BLaER1 (cell line): ENCODE data around the gene ALDH1A1.

Source experiments
- H3K27ac ChIP-seq: shearing (Covaris generic); formaldehyde crosslinking; 2 replicates; pipeline ENCODE4 v1.8.1; 2022
- H3K27me3 ChIP-seq: shearing (Covaris generic); formaldehyde crosslinking; 2 replicates; pipeline ENCODE4 v1.8.1; 2022
- H3K36me3 ChIP-seq: shearing (Covaris generic); formaldehyde crosslinking; 2 replicates; pipeline ENCODE4 v1.8.1; 2022
- H3K4me1 ChIP-seq: shearing (Covaris generic); formaldehyde crosslinking; 2 replicates; pipeline ENCODE4 v1.8.1; 2022
- H3K4me2 ChIP-seq: shearing (Covaris generic); formaldehyde crosslinking; 2 replicates; pipeline ENCODE4 v1.8.1; 2022
- H3K4me3 ChIP-seq: shearing (Covaris generic); formaldehyde crosslinking; 2 replicates; pipeline ENCODE4 v1.8.1; 2022
- H3K9ac ChIP-seq: shearing (Covaris generic); formaldehyde crosslinking; 2 replicates; pipeline ENCODE4 v1.8.1; 2022
- H3K9me3 ChIP-seq: shearing (Covaris generic); formaldehyde crosslinking; 2 replicates; pipeline ENCODE4 v1.8.1; 2022
- H4K20me1 ChIP-seq: shearing (Covaris generic); formaldehyde crosslinking; 2 replicates; pipeline ENCODE4 v1.8.1; 2022
- Cebpa-rat ChIP-seq: shearing (Covaris generic); IDR thresholded peaks from 2 replicates; pipeline ENCODE4 v1.8.1; 2022

ALDH1A1 gene

GRCh38 chr9:72909428-72909827 is 43.4 kb downstream of the ALDH1A1 start:
- no peaks in the 10 kb centered on the region for H4K20me1 ChIP-seq
- H3K27me3 ChIP-seq, result no peaks in the 10 kb centered on the region
- TF ChIP-seq Cebpa-rat, result no peak
- H3K36me3 ChIP-seq, result no peaks in the 10 kb centered on the region
- no peaks in the 10 kb centered on the region for H3K4me1 ChIP-seq
- H3K9ac ChIP-seq, result no peak overlapping the region
- no peak overlapping the region for H3K4me2 ChIP-seq
- no peaks in the 10 kb centered on the region for H3K9me3 ChIP-seq
- no peak overlapping the region for H3K27ac ChIP-seq
- no peak overlapping the region for H3K4me3 ChIP-seq

GRCh38 chr9:72907421-72907820 is 45.4 kb downstream of the ALDH1A1 start:
- no peak for TF ChIP-seq Cebpa-rat
- no peaks in the 10 kb centered on the region for H3K9me3 ChIP-seq
- H4K20me1 ChIP-seq, result no peaks in the 10 kb centered on the region
- H3K36me3 ChIP-seq, result no peaks in the 10 kb centered on the region
- no peak overlapping the region for H3K4me3 ChIP-seq
- H3K27ac ChIP-seq, result no peak overlapping the region
- no peaks in the 10 kb centered on the region for H3K27me3 ChIP-seq
- H3K9ac ChIP-seq, result no peak overlapping the region
- H3K4me1 ChIP-seq, result no peaks in the 10 kb centered on the region
- no peak overlapping the region for H3K4me2 ChIP-seq

GRCh38 chr9:72906810-72907209 is 46.0 kb downstream of the ALDH1A1 start:
- Histone ChIP-seq H3K4me1 (no peaks in the 10 kb centered on the region), H3K9ac (no peak overlapping the region), H3K27ac (no peak overlapping the region), H3K9me3 (no peaks in the 10 kb centered on the region), H3K4me2 (no peak overlapping the region), H3K4me3 (no peak overlapping the region), H3K27me3 (no peaks in the 10 kb centered on the region), H4K20me1 (no peaks in the 10 kb centered on the region), H3K36me3 (no peaks in the 10 kb centered on the region)
- TF ChIP-seq Cebpa-rat, result no peak

GRCh38 chr9:72905514-72906480 is 47.1 kb downstream of the ALDH1A1 start:
- Histone ChIP-seq H3K27ac (no peak overlapping the region), H3K36me3 (no peaks in the 10 kb centered on the region), H3K4me2 (no peak overlapping the region)

GRCh38 chr9:72904267-72905093 is 48.4 kb downstream of the ALDH1A1 start:
- no peak for TF ChIP-seq Cebpa-rat
- Histone ChIP-seq H3K4me3 (no peak overlapping the region), H3K4me1 (no peaks in the 10 kb centered on the region)

More at GRCh38 chr9:72905514-72906480, 47.1 kb downstream of the ALDH1A1 start:
- H3K4me3 ChIP-seq, result no peak overlapping the region
- TF ChIP-seq Cebpa-rat, result no peak
- H3K9ac ChIP-seq, result no peak overlapping the region
- H3K27me3 ChIP-seq, result no peaks in the 10 kb centered on the region
- H3K4me1 ChIP-seq, result no peaks in the 10 kb centered on the region
- H3K9me3 ChIP-seq, result no peaks in the 10 kb centered on the region
- no peaks in the 10 kb centered on the region for H4K20me1 ChIP-seq

GRCh38 chr9:72903103-72903502 is 49.8 kb downstream of the ALDH1A1 start:
- no peaks in the 10 kb centered on the region for H3K36me3 ChIP-seq
- H3K9me3 ChIP-seq, result no peaks in the 10 kb centered on the region
- H3K9ac ChIP-seq, result no peak overlapping the region
- TF ChIP-seq Cebpa-rat, result no peak
- H3K27me3 ChIP-seq, result no peaks in the 10 kb centered on the region
- H3K4me2 ChIP-seq, result no peak overlapping the region
- H4K20me1 ChIP-seq, result no peaks in the 10 kb centered on the region
- H3K27ac ChIP-seq, result no peak overlapping the region
- H3K4me3 ChIP-seq, result no peak overlapping the region
- no peaks in the 10 kb centered on the region for H3K4me1 ChIP-seq

More at GRCh38 chr9:72904267-72905093, 48.4 kb downstream of the ALDH1A1 start:
- Histone ChIP-seq H3K9me3 (no peaks in the 10 kb centered on the region), H3K4me2 (no peak overlapping the region), H3K27ac (no peak overlapping the region), H3K36me3 (no peaks in the 10 kb centered on the region), H3K9ac (no peak overlapping the region), H3K27me3 (no peaks in the 10 kb centered on the region), H4K20me1 (no peaks in the 10 kb centered on the region)

GRCh38 chr9:72902268-72902667 is 50.6 kb downstream of the ALDH1A1 start:
- TF ChIP-seq Cebpa-rat, result no peak
- no peaks in the 10 kb centered on the region for H3K36me3 ChIP-seq
- H3K27me3 ChIP-seq, result no peaks in the 10 kb centered on the region
- no peaks in the 10 kb centered on the region for H3K9me3 ChIP-seq
- H3K27ac ChIP-seq, result no peak overlapping the region
- no peaks in the 10 kb centered on the region for H3K4me1 ChIP-seq
- H3K9ac ChIP-seq, result no peak overlapping the region
- H3K4me3 ChIP-seq, result no peak overlapping the region
- H3K4me2 ChIP-seq, result no peak overlapping the region
- no peaks in the 10 kb centered on the region for H4K20me1 ChIP-seq

- H3K4me1 ChIP-seq, result no peaks in the 10 kb centered on the region
- no peak overlapping the region for H3K27ac ChIP-seq
- TF ChIP-seq Cebpa-rat, result no peak
- no peak overlapping the region for H3K4me3 ChIP-seq
- H3K9me3 ChIP-seq, result no peaks in the 10 kb centered on the region
- no peaks in the 10 kb centered on the region for H4K20me1 ChIP-seq
- H3K36me3 ChIP-seq, result no peaks in the 10 kb centered on the region
- H3K4me2 ChIP-seq, result no peak overlapping the region
- no peaks in the 10 kb centered on the region for H3K27me3 ChIP-seq
- no peak overlapping the region for H3K9ac ChIP-seq
Measured at GRCh38 chr9:72899734-72900477, 52.9 kb downstream of the ALDH1A1 start.

- H3K27ac ChIP-seq, result no peak overlapping the region
- no peaks in the 10 kb centered on the region for H4K20me1 ChIP-seq
- no peaks in the 10 kb centered on the region for H3K27me3 ChIP-seq
- TF ChIP-seq Cebpa-rat, result no peak
- no peak overlapping the region for H3K4me3 ChIP-seq
- H3K9me3 ChIP-seq, result no peaks in the 10 kb centered on the region
- H3K4me1 ChIP-seq, result no peaks in the 10 kb centered on the region
- no peak overlapping the region for H3K9ac ChIP-seq
- H3K4me2 ChIP-seq, result no peak overlapping the region
- H3K36me3 ChIP-seq, result no peaks in the 10 kb centered on the region
Measured at GRCh38 chr9:72898784-72899733, 53.8 kb downstream of the ALDH1A1 start.
